ENCODE data around the gene SLC30A5. TPM values are rescaled to one million over a fixed set of nuclear protein-coding genes. Genes with fewer than 3 reads are reported as not detected.
A peak's percentile ranks its signal among the peaks of the same experiment; 100 is the strongest.

SLC30A5 gene
- total and polyA plus RNA-seq, 2 of the 13 experiments (the other 11 are each of a cell fraction or from before 2014, with no cell fraction given): 46.0 to 53.6 TPM

GRCh38 chr5:69166686-69167492 lies 73.1 kb downstream of the SLC30A5 start, which contains the start of gene CCNB1 (continued):
- peak; percentile 31 for TF ChIP-seq TAF15 (IDR thresholded peaks at IDR 0.05; ENCODE audit: low read depth, low read length, poor library complexity, severe bottlenecking)
- peak; percentile 39; the same call in 1 of the 2 replicates for TF ChIP-seq ZNF317 (CRISPR knock-in tag; IDR thresholded peaks at IDR 0.05)
- TF ChIP-seq IKZF5 (CRISPR knock-in tag; IDR thresholded peaks at IDR 0.05): peak; percentile 86
- TF ChIP-seq ZBTB43 (CRISPR knock-in tag; conservative IDR thresholded peaks at IDR 0.05): 0 out of 2 replicates have a peak, but pooled peaks have one; percentile 57
- no peak for TF ChIP-seq MTF2 (CRISPR knock-in tag; IDR thresholded peaks at IDR 0.05; ENCODE audit: borderline replicate concordance)
- TF ChIP-seq ZNF710 (CRISPR knock-in tag; IDR thresholded peaks at IDR 0.05; ENCODE audit: borderline replicate concordance): peak; percentile 70; the same call in 1 of the 2 replicates
- TF ChIP-seq ZNF616 (CRISPR knock-in tag; IDR thresholded peaks at IDR 0.05; ENCODE audit: low read depth): peak; percentile 83
- 0 out of 2 replicates have a peak, but pooled peaks have one; percentile 43 for TF ChIP-seq ZNF569 (CRISPR knock-in tag; IDR thresholded peaks at IDR 0.05; ENCODE audit: borderline replicate concordance)
- TF ChIP-seq NFYC (CRISPR knock-in tag; IDR thresholded peaks at IDR 0.05): peak; percentile 95
- peak; percentile 81; the same call in 1 of the 2 replicates for TF ChIP-seq ZNF672 (CRISPR knock-in tag; IDR thresholded peaks at IDR 0.05)
- peak; percentile 86; the same call in 1 of the 2 replicates for TF ChIP-seq SNAI1 (CRISPR knock-in tag; IDR thresholded peaks at IDR 0.05; ENCODE audit: borderline replicate concordance)
- no peak for TF ChIP-seq PAXIP1 (CRISPR knock-in tag; conservative IDR thresholded peaks at IDR 0.05)
- peak; percentile 94 for TF ChIP-seq GABPB1 (CRISPR knock-in tag; IDR thresholded peaks at IDR 0.05)
- TF ChIP-seq ZNF350 (CRISPR knock-in tag; IDR thresholded peaks at IDR 0.05; ENCODE audit: borderline replicate concordance, low read depth): peak; percentile 75; the same call in 1 of the 2 replicates
- TF ChIP-seq CBFB (CRISPR knock-in tag; IDR thresholded peaks at IDR 0.05): peak; percentile 13; the same call in 1 of the 2 replicates
- TF ChIP-seq ZIK1 (CRISPR knock-in tag; IDR thresholded peaks at IDR 0.05; ENCODE audit: borderline replicate concordance, low read depth): peak; percentile 90; the same call in 1 of the 2 replicates
- TF ChIP-seq GABPA (IDR thresholded peaks at IDR 0.05; ENCODE audit: low read depth, low read length): no peak
- peak; percentile 83 for TF ChIP-seq GABPA (CRISPR knock-in tag; IDR thresholded peaks at IDR 0.05; ENCODE audit: low read depth)
- peak; percentile 34; the same call in 1 of the 2 replicates for TF ChIP-seq RAD21 (CRISPR knock-in tag; IDR thresholded peaks at IDR 0.05)
- TF ChIP-seq HDAC1 (CRISPR knock-in tag; IDR thresholded peaks at IDR 0.05): peak; percentile 100
- peak; percentile 85; the same call in 1 of the 2 replicates for TF ChIP-seq IRX3 (CRISPR knock-in tag; IDR thresholded peaks at IDR 0.05; ENCODE audit: borderline replicate concordance, low read depth)
